HG03095 (cell line): Measurements from ENCODE around the gene GFRA1.

Experiments used
- ATAC-seq: cut with Tn5 transposase; IDR thresholded peaks from one replicate; pipeline ENCODE4 v1.9.1; 2021; ENCODE audit warnings: moderate library complexity; ENCODE audit not compliant: unreplicated experiment

The GFRA1 gene

GRCh38 chr10:116271593-116272439 lies 1.2 kb downstream of the GFRA1 start:
- ATAC-seq: no peak

- no peak for ATAC-seq
Measured at GRCh38 chr10:116270771-116271592, 2.0 kb downstream of the GFRA1 start.

- no peak for ATAC-seq
Measured at GRCh38 chr10:116270126-116270770, 2.8 kb downstream of the GFRA1 start.

GRCh38 chr10:116269619-116270018 lies 3.4 kb downstream of the GFRA1 start:
- ATAC-seq: no peak

GRCh38 chr10:116268976-116269375 lies 4.0 kb downstream of the GFRA1 start:
- no peak for ATAC-seq

- no peak for ATAC-seq
Measured at GRCh38 chr10:116265686-116266085, 7.3 kb downstream of the GFRA1 start.

- ATAC-seq: no peak
Measured at GRCh38 chr10:116263870-116264655, 8.9 kb downstream of the GFRA1 start.

- no peak for ATAC-seq
Measured at GRCh38 chr10:116262678-116263077, 10.3 kb downstream of the GFRA1 start.

- ATAC-seq: no peak
Measured at GRCh38 chr10:116260599-116260998, 12.4 kb downstream of the GFRA1 start.

GRCh38 chr10:116259638-116260037 lies 13.4 kb downstream of the GFRA1 start:
- no peak for ATAC-seq

- no peak for ATAC-seq
Measured at GRCh38 chr10:116257785-116258184, 15.2 kb downstream of the GFRA1 start.

- no peak for ATAC-seq
Measured at GRCh38 chr10:116256752-116257259, 16.2 kb downstream of the GFRA1 start.

- ATAC-seq: no peak
Measured at GRCh38 chr10:116255886-116256751, 16.9 kb downstream of the GFRA1 start.

- no peak for ATAC-seq
Measured at GRCh38 chr10:116254422-116255155, 18.4 kb downstream of the GFRA1 start.

- no peak for ATAC-seq
Measured at GRCh38 chr10:116253716-116254115, 19.3 kb downstream of the GFRA1 start.

- ATAC-seq: no peak
Measured at GRCh38 chr10:116251602-116252395, 21.2 kb downstream of the GFRA1 start.

- ATAC-seq: no peak
Measured at GRCh38 chr10:116247691-116248090, 25.3 kb downstream of the GFRA1 start.

- no peak for ATAC-seq
Measured at GRCh38 chr10:116246263-116246662, 26.7 kb downstream of the GFRA1 start.
